K562 (cell line): ENCODE measurements around the gene USP13.

Source experiments
- ARNT ChIP-seq, 2 experiments: fragments of 450-650 bp; IDR thresholded peaks; 2 replicates each; pipeline ENCODE4 v1.6.1; 2016; ENCODE audit warnings: mild to moderate bottlenecking in 1 of 2
- BRCA1 ChIP-seq, 2 experiments: fragments of 450-650 bp in 1 of 2; sonication (generic) in 1 of 2; formaldehyde crosslinking in 1 of 2; IDR thresholded peaks; 2 replicates each; pipeline versions ENCODE4 v1.5.0 to v1.6.1; 2017 to 2020; ENCODE audit warnings: mild to moderate bottlenecking in 1 of 2, missing genetic modification reagents in 1 of 2
- ETV6 ChIP-seq, 3 experiments: fragments of 150-350 bp in 1 of 3; sonication (generic) in 1 of 3; formaldehyde crosslinking in 1 of 3; IDR thresholded peaks; 2 replicates each; pipeline versions ENCODE4 v1.6.1 to v1.8.0; 2014 to 2022; ENCODE audit warnings: borderline replicate concordance in 2 of 3, low read depth in 2 of 3, antibody characterized with exemption in 1 of 3, low read length in 1 of 3, mild to moderate bottlenecking in 1 of 3, missing genetic modification reagents in 1 of 3
- EZH2 ChIP-seq: IDR thresholded peaks from 2 replicates; pipeline ENCODE4 v1.6.1; 2012; ENCODE audit warnings: low read depth, mild to moderate bottlenecking, inconsistent platforms, low read length, borderline replicate concordance
- POU5F1 ChIP-seq: fragments of 150-350 bp; IDR thresholded peaks from 2 replicates; pipeline ENCODE4 v1.6.1; 2014; ENCODE audit warnings: borderline replicate concordance, low read length, low read depth, mild to moderate bottlenecking; ENCODE audit not compliant: partially characterized antibody
- RNF2 ChIP-seq: sonication (generic); IDR thresholded peaks from 2 replicates; pipeline ENCODE4 v1.6.1; 2016
- ZNF274 ChIP-seq: IDR thresholded peaks from 2 replicates; pipeline ENCODE4 v1.6.1; 2011; ENCODE audit warnings: low read depth, mild to moderate bottlenecking, low read length, moderate library complexity, borderline replicate concordance
- ZNF76 ChIP-seq: fragments of 250-450 bp; sonication (Bioruptor Pico); IDR thresholded peaks from 2 replicates; pipeline ENCODE4 v1.4.0; 2020; ENCODE audit warnings: mild to moderate bottlenecking, moderate library complexity, borderline replicate concordance
- TF ChIP-seq, protein P1 (sequence below), 3 experiments: IDR thresholded peaks in 2 of 3; conservative IDR thresholded peaks in 1 of 3; 2 replicates each; pipeline ENCODE4 v1.5.1; 2011 to 2012; ENCODE audit warnings: low read length in 3 of 3, mild to moderate bottlenecking in 3 of 3, control low read depth in 2 of 3, improper control_type of control experiment in 1 of 3, inconsistent platforms in 1 of 3, low read depth in 1 of 3, mixed read lengths in 1 of 3, moderate library complexity in 1 of 3; ENCODE audit not compliant: insufficient read depth in 2 of 3

DNA sequence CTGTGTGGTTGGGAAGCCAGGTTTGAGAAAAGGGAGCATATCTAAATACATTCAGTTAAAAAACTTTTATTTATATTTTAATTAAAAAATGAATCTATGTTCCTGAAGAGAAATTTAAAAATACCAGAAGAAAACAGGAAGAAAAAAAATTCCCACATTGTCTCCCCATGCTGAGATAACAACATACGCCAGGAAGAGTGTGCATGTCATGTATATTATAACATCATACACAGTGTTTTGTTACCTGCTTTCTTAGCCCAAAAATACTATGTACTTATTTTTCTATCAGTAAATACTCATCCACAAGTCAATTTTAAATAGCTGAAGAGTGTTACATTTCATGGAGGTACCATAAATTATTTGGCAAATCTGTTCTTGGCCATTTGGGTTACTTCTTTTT lies 18.5 kb downstream of the USP13 start:
- TF ChIP-seq, protein P1, sequence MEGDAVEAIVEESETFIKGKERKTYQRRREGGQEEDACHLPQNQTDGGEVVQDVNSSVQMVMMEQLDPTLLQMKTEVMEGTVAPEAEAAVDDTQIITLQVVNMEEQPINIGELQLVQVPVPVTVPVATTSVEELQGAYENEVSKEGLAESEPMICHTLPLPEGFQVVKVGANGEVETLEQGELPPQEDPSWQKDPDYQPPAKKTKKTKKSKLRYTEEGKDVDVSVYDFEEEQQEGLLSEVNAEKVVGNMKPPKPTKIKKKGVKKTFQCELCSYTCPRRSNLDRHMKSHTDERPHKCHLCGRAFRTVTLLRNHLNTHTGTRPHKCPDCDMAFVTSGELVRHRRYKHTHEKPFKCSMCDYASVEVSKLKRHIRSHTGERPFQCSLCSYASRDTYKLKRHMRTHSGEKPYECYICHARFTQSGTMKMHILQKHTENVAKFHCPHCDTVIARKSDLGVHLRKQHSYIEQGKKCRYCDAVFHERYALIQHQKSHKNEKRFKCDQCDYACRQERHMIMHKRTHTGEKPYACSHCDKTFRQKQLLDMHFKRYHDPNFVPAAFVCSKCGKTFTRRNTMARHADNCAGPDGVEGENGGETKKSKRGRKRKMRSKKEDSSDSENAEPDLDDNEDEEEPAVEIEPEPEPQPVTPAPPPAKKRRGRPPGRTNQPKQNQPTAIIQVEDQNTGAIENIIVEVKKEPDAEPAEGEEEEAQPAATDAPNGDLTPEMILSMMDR (IDR thresholded peaks at IDR 0.05 in 2 of 3, conservative IDR thresholded peaks at IDR 0.05 in 1 of 3; ENCODE audit: insufficient read depth in 2 of 3, low read depth in 1 of 3, low read length in 3 of 3), result no peak
- TF ChIP-seq POU5F1 (no peak), ZNF76 (CRISPR knock-in tag) (no peak), BRCA1 (IDR thresholded peaks at IDR 0.05) (no peak), BRCA1 (CRISPR knock-in tag; IDR thresholded peaks at IDR 0.05) (no peak), EZH2 (no peak), RNF2 (no peak), ARNT (IDR thresholded peaks at IDR 0.05) (no peak), ETV6 (IDR thresholded peaks at IDR 0.05; ENCODE audit: borderline replicate concordance in 1 of 2, low read depth in 2 of 2, low read length in 1 of 2) (no peak), ETV6 (CRISPR knock-in tag; IDR thresholded peaks at IDR 0.05; ENCODE audit: borderline replicate concordance) (no peak), ZNF274 (no peak)
